Islet precursor cell (in vitro differentiated cells): ENCODE measurements around the gene OR13C2.
"Not testable (repeated sequence)": the region's sequence is repeated elsewhere in the genome, so short reads cannot be mapped to it uniquely, and the experiment has no call there.

Experiments used
- DNase-seq: peaks from one replicate; pipeline ENCODE4 v3.0.0-alpha.2; 2018

Gene OR13C2

GRCh38 chr9:104605527-104605926 lies at the start of gene OR13C2:
OR13C2 (minus strand) TSS chr9:104605627; CDS start chr9:104605627, 0 bp downstream.
- not testable (repeated sequence) for DNase-seq

- DNase-seq, result no peak
Observed at GRCh38 chr9:104635456-104635855, 30.0 kb upstream of the OR13C2 start.

- no peak for DNase-seq
Observed at GRCh38 chr9:104633976-104634520, 28.6 kb upstream of the OR13C2 start.

- not testable (repeated sequence) for DNase-seq
Observed at GRCh38 chr9:104625964-104626363, 20.5 kb upstream of the OR13C2 start.

GRCh38 chr9:104618104-104618503 lies 12.7 kb upstream of the OR13C2 start, which contains the start of gene OR13C9:
OR13C9 (minus strand) TSS chr9:104618204; CDS start chr9:104618204, 0 bp downstream.
- no peak for DNase-seq

- no peak for DNase-seq
Observed at GRCh38 chr9:104617418-104617817, 12.0 kb upstream of the OR13C2 start.

- DNase-seq, result no peak
Observed at GRCh38 chr9:104611213-104611612, 5.8 kb upstream of the OR13C2 start.

GRCh38 chr9:104608336-104608735 lies 2.9 kb upstream of the OR13C2 start:
- no peak for DNase-seq

GRCh38 chr9:104606152-104606551 lies 725 bp upstream of the OR13C2 start:
- DNase-seq, result no peak

GRCh38 chr9:104604801-104605200 lies 626 bp downstream of the OR13C2 start:
- DNase-seq, result no peak

GRCh38 chr9:104599313-104599712 lies 6.1 kb downstream of the OR13C2 start, which contains the start of gene OR13C5:
OR13C5 (minus strand) TSS chr9:104599413; CDS start chr9:104599413, 0 bp downstream.
- not testable (repeated sequence) for DNase-seq

GRCh38 chr9:104598749-104599148 lies 6.7 kb downstream of the OR13C2 start:
- not testable (repeated sequence) for DNase-seq

- DNase-seq, result no peak
Observed at GRCh38 chr9:104589626-104590025, 15.8 kb downstream of the OR13C2 start.

- DNase-seq, result no peak
Observed at GRCh38 chr9:104586496-104587180, 18.8 kb downstream of the OR13C2 start.

GRCh38 chr9:104580562-104580961 lies 24.9 kb downstream of the OR13C2 start:
- no peak for DNase-seq

GRCh38 chr9:104577263-104577662 lies 28.2 kb downstream of the OR13C2 start:
- no peak for DNase-seq

- no peak for DNase-seq
Observed at GRCh38 chr9:104575456-104575855, 30.0 kb downstream of the OR13C2 start.

- DNase-seq, result no peak
Observed at GRCh38 chr9:104572612-104573011, 32.8 kb downstream of the OR13C2 start.

GRCh38 chr9:104568868-104569267 lies 36.6 kb downstream of the OR13C2 start, which contains the start of gene OR13C8:
OR13C8 (plus strand) TSS chr9:104569168; CDS start chr9:104569168, 0 bp downstream.
- no peak for DNase-seq

- DNase-seq, result no peak
Observed at GRCh38 chr9:104564358-104564757, 41.1 kb downstream of the OR13C2 start.

GRCh38 chr9:104556830-104557634 lies 48.4 kb downstream of the OR13C2 start:
- DNase-seq, result peak; percentile 51

GRCh38 chr9:104555521-104555920 lies 49.9 kb downstream of the OR13C2 start:
- no peak for DNase-seq
